ENCODE measurements around the gene RCOR1. TPM values are rescaled to one million over a fixed set of nuclear protein-coding genes. Genes with fewer than 3 reads are reported as not detected.

Gene RCOR1
- 10 to 100 TPM; 11.6 to 15.6 (median 14.0) TPM for total RNA-seq

DNA sequence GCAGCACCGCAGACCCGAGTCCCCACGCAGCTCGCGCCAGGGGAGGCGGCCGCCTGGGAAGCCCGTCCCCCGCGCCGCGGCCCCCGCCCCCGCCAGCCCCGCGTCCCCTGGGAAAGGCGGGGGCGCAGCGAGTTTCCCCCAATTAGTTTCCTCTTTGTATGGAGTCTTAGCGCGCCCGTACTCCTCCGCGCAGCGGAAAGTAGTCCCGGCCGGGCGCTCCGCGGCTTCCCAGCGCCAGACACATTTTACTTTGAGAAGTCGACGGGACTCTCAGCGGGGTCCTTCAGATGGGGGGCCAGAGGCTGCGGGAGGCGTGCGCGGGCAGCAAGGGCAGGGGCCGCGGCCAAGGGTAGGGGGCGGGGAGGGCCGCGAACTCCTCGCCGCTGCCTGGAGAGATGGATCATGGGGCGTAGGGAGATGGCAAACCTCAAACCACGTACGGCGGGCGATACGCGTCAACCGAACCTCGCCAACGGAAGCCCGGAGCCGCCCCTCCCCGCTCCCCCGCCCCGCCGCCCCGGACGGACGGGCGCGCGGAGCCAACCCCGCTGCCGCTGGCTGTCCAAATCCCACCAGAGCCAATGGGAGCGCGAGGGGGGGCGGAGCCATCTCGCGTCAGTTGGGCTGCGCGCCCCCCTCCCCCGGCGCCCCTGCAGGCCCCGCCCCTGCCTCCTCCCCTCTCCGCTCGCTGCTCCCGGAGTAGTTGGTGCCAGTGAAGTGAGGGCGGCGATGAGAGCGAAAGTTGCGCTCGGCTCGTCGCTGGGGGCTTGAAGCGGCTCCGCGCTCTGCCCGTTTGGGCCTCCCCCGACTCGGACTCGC, at the start of gene RCOR1:
TSS of gene RCOR1 (plus strand) at position 706 of the 819 bp plus-strand sequence. CDS start 238 bp downstream, outside the sequence.
- Histone ChIP-seq H3K36me3 (no peaks in the 10 kb centered on the region), H3K4me3 (peak within 1 kb of the TSS; percentile 87 to 90), H3K4me1 (peaks cover 0 to 48% (median 5%) of the 10 kb centered on the region in 3 donors), H3K9me3 (no peaks in the 10 kb centered on the region), H3K27me3 (no peaks in the 10 kb centered on the region), H3K27ac (peak within 1 kb of the TSS; percentile 92 to 100 (median 96))
- TF ChIP-seq POLR2A (IDR thresholded peaks at IDR 0.05) (peak; percentile 60 to 76), POLR2AphosphoS5 (IDR thresholded peaks at IDR 0.05) (peak; percentile 97), EP300 (IDR thresholded peaks at IDR 0.05) (no peak)
- TF ChIP-seq, protein P1, sequence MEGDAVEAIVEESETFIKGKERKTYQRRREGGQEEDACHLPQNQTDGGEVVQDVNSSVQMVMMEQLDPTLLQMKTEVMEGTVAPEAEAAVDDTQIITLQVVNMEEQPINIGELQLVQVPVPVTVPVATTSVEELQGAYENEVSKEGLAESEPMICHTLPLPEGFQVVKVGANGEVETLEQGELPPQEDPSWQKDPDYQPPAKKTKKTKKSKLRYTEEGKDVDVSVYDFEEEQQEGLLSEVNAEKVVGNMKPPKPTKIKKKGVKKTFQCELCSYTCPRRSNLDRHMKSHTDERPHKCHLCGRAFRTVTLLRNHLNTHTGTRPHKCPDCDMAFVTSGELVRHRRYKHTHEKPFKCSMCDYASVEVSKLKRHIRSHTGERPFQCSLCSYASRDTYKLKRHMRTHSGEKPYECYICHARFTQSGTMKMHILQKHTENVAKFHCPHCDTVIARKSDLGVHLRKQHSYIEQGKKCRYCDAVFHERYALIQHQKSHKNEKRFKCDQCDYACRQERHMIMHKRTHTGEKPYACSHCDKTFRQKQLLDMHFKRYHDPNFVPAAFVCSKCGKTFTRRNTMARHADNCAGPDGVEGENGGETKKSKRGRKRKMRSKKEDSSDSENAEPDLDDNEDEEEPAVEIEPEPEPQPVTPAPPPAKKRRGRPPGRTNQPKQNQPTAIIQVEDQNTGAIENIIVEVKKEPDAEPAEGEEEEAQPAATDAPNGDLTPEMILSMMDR (IDR thresholded peaks at IDR 0.05): no peak
- peak; percentile 95 for ATAC-seq
- no CpG with 5 or more reads among the region's 96 CpGs for WGBS, 2 donors (ENCODE audit: low coverage in 1 of 2)

DNA sequence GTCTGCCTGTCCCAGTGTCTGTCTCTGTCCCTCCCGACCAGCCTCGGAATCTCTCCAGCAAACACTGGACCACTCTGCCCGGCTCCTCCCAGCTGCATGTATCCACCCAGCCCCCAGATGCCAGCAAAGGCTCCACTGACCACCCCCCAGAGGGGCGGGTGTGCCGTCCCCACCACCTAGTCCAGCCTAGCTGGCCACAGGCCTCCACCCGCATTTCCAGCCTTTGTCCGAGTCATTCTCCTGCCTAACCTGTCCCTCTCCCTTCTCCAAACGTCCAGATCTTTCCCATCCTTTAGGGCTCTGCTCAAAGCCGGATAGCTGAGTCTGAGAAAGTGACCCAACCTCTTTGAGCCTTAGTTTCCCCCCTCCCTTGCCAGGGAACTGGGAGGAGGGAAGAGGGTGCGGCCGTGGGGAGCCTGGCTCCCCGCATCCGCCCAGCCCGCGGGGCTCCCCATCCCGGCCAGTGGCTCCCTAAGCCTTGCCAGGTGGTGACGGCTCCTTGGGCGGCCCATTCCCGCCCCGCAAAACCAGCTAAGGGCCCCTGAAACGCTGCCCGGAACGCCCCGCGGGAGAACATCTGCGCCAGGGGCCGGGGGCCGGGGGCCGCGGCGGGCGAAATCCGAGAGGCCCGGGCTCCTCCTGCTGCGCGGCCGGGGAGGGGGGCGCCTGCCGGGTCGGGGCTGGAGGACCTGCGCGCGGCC, 48.3 kb upstream of the RCOR1 start:
- Histone ChIP-seq H3K27ac (no peak overlapping the region), H3K36me3 (no peaks in the 10 kb centered on the region)

DNA sequence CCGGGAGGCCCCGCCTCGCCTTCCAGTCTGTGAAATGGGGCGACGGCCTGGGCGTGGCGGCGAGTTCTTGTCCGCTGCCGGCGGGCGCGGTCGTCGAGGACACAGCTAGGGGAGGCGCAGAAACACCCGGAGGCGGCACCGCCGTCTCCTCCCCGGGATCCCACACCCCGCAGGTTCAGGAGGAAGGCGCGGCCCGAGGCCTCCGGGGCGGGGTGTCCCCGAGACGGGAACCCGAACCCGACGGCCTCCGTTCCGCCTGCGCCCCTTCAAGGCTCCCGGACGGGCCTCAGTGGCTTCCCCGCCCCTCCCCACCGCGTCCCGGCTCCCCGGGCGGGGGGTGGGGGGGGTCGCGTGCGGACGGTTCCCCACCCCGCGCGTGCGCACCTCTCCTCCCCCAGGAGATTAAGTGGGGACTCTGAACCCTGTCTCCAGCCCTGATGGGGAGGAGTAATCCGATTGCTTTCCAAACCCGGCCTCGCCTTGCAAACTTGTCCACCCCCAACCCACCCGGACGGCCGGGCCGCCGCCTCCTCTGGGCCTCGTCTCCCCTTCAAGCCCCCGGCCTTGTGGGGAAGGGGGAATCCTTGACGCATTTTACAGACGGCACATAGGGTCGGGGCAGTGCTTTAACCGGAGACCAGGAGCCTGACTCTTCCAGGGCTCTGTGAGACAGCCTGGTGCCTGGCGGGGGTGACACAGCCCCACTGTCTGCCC, 47.5 kb upstream of the RCOR1 start:
- no peak for TF ChIP-seq EP300 (IDR thresholded peaks at IDR 0.05)
- no peak for TF ChIP-seq POLR2AphosphoS5 (IDR thresholded peaks at IDR 0.05)
- no peak for TF ChIP-seq POLR2A (IDR thresholded peaks at IDR 0.05)
- TF ChIP-seq, protein P1 (IDR thresholded peaks at IDR 0.05): no peak
- H3K27ac ChIP-seq: no peak overlapping the region
- no peaks in the 10 kb centered on the region for H3K9me3 ChIP-seq
- peaks cover 70% of the 10 kb centered on the region for H3K27me3 ChIP-seq
- WGBS, 2 donors (ENCODE audit: low coverage in 1 of 2): no CpG with 5 or more reads among the region's 66 CpGs
- peak overlapping the region in 1 of 2 donors; percentile 22 for H3K4me3 ChIP-seq
- H3K4me1 ChIP-seq: peaks cover 0 to 21% (median 0%) of the 10 kb centered on the region in 3 donors
- no peak for ATAC-seq
- H3K36me3 ChIP-seq: no peaks in the 10 kb centered on the region

More for the DNA sequence above, 48.3 kb upstream of the RCOR1 start:
- TF ChIP-seq, protein P1 (IDR thresholded peaks at IDR 0.05): no peak
- TF ChIP-seq POLR2AphosphoS5 (IDR thresholded peaks at IDR 0.05) (no peak), EP300 (IDR thresholded peaks at IDR 0.05) (no peak), POLR2A (IDR thresholded peaks at IDR 0.05) (no peak)
- peak; percentile 49 for ATAC-seq
- Histone ChIP-seq H3K4me3 (peak overlapping the region in 1 of 2 donors; percentile 22), H3K4me1 (peaks cover 0 to 23% (median 0%) of the 10 kb centered on the region in 3 donors), H3K27me3 (peaks cover 73% of the 10 kb centered on the region), H3K9me3 (no peaks in the 10 kb centered on the region)
- WGBS, 2 donors (ENCODE audit: low coverage in 1 of 2): 58 to 62% methylated on average over 5 to 6 of the region's 43 CpGs

DNA sequence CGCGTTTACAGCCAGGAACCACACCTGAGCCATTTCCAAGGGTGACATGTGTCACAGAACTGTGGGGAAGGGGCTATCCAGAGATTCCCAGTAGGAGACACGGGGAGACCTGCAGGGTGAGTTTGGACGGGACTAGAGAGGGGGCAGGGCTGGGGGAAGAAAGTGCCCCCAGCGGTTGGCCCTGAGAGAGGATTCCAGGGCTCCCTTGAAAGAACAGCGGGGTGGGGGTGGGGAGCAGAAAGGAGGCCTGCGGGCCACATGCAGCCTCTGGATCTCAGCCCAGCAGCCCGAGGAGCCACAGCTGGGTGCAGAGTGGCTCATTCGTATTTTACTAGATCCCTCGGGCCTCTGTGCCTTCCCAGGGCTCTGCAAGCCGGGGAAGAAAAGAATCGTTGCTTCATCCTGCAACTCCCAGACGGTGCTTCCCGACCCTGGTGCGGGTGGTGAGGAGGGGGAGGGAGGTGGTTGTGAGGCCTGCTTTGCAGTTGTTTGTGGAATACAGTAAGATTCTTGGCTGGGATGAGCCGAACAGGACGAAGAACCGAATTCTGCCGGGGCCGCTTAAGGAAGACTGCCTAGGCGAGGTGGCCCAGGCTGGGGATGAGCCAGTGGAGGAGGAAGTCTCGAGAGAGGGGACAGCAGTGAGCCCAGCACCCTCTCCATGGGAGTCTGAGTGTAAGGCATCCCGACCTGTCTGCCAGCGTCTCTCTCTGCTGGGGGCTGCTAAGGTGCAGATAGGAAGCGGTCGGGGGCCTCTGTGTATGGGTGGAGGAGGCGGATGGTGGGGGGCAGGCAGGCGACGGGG, 46.8 kb upstream of the RCOR1 start:
- H3K4me3 ChIP-seq: no peak overlapping the region
- WGBS, 2 donors (ENCODE audit: low coverage in 1 of 2): 39 to 47% methylated on average over 5 to 11 of the region's 29 CpGs
- no peak overlapping the region for H3K27ac ChIP-seq
- H3K36me3 ChIP-seq: no peaks in the 10 kb centered on the region
- peaks cover 65% of the 10 kb centered on the region for H3K27me3 ChIP-seq
- H3K4me1 ChIP-seq: peaks cover 0 to 17% (median 0%) of the 10 kb centered on the region in 3 donors
- no peak for ATAC-seq
- TF ChIP-seq POLR2AphosphoS5 (IDR thresholded peaks at IDR 0.05) (no peak), POLR2A (IDR thresholded peaks at IDR 0.05) (no peak), EP300 (IDR thresholded peaks at IDR 0.05) (no peak)
- TF ChIP-seq, protein P1 (IDR thresholded peaks at IDR 0.05): no peak
- H3K9me3 ChIP-seq: no peaks in the 10 kb centered on the region
